K562 (cell line): ENCODE data around the gene CDC45. TPM values are rescaled to one million over a fixed set of nuclear protein-coding genes. Genes with fewer than 3 reads are reported as not detected.

Experiments used
- HCFC1 ChIP-seq: IDR thresholded peaks from 2 replicates; pipeline ENCODE4 v1.6.1; 2012; ENCODE audit warnings: low read depth, low read length, improper control_type of control experiment
- MAFK ChIP-seq: IDR thresholded peaks from 2 replicates; pipeline ENCODE4 v1.6.1; 2011; ENCODE audit warnings: low read length, improper control_type of control experiment
- POLR3A ChIP-seq: IDR thresholded peaks from 2 replicates; pipeline ENCODE4 v1.6.1; 2011; ENCODE audit warnings: borderline replicate concordance, mild to moderate bottlenecking, moderate library complexity; ENCODE audit not compliant: insufficient read length, insufficient read depth; ENCODE audit errors: extremely low read depth
- ZBTB8A ChIP-seq: fragments of 450-650 bp; IDR thresholded peaks from 2 replicates; pipeline ENCODE4 v1.6.1; 2018; ENCODE audit warnings: mild to moderate bottlenecking, moderate library complexity; ENCODE audit not compliant: partially characterized antibody
- ZEB2 ChIP-seq: fragments of 450-650 bp; IDR thresholded peaks from 2 replicates; pipeline ENCODE4 v1.6.1; 2016
- ZNF217 ChIP-seq: sonication (generic); formaldehyde crosslinking; IDR thresholded peaks from 2 replicates; pipeline ENCODE4 v1.8.0; 2022; ENCODE audit warnings: mild to moderate bottlenecking, missing genetic modification reagents
- ZNF23 ChIP-seq: fragments of 250-450 bp; sonication (Bioruptor Pico); IDR thresholded peaks from 2 replicates; pipeline ENCODE4 v1.4.0; 2020; ENCODE audit warnings: mild to moderate bottlenecking
- ZNF766 ChIP-seq: fragments of 200-800 bp; sonication (Bioruptor generic); conservative IDR thresholded peaks from 2 replicates; pipeline ENCODE4 v1.6.1; 2016; ENCODE audit warnings: missing genetic modification characterization, missing compliant biosample characterization
- polyA plus RNA-seq, 8 experiments: library from polyadenylated mRNA; depleted of rRNA in 4 of 8; stranded (reverse) in 5 of 8; unstranded in 3 of 8; fragments of >200 nt; fragmentation: Nextera tagmentation in 2 of 8; fragmentation: Illumina TruSeq in 1 of 8; extraction: Ambion mirVana in 2 of 8; extraction: Trizol in 1 of 8; gene quantifications; 2 replicates each; pipeline versions ENCODE4 v1.2.1 to v1.2.3, GENCODE V29; 2011 to 2014; ENCODE audit warnings: inconsistent platforms in 1 of 8, missing spikeins in 1 of 8
- total RNA-seq, 7 experiments: library from RNA; depleted of rRNA in 6 of 7; stranded (reverse); fragments of >200 nt in 6 of 7; fragmentation: Illumina TruSeq in 2 of 7; extraction: Trizol in 2 of 7; gene quantifications; 2 replicates each; pipeline versions ENCODE4 v1.2.1 to v1.2.3, GENCODE V29; 2011 to 2021; ENCODE audit warnings: low replicate concordance in 1 of 7
- TF ChIP-seq, protein P1 (sequence below): fragments of 450-650 bp; IDR thresholded peaks from 2 replicates; pipeline ENCODE4 v1.6.1; 2016; ENCODE audit warnings: mild to moderate bottlenecking, moderate library complexity
- TF ChIP-seq, protein P2 (sequence below): fragments of 250-450 bp; sonication (Bioruptor Pico); IDR thresholded peaks from 2 replicates; pipeline ENCODE4 v1.5.0; 2021
- TF ChIP-seq, protein P3 (sequence below): fragments of 450-650 bp; formaldehyde crosslinking; IDR thresholded peaks from 2 replicates; pipeline ENCODE4 v1.4.0; 2020; ENCODE audit warnings: mild to moderate bottlenecking, moderate library complexity
- TF ChIP-seq, protein P4 (sequence below): fragments of 250-450 bp; sonication (Bioruptor Pico); IDR thresholded peaks from 2 replicates; pipeline ENCODE4 v1.8.0; 2022; ENCODE audit warnings: moderate library complexity, mild to moderate bottlenecking, inconsistent platforms

The CDC45 gene
- total and polyA plus RNA-seq, 9 of the 15 experiments (the other 6 are each of a cell fraction or from before 2014, with no cell fraction given), result 251 to 580 (median 410) TPM

DNA sequence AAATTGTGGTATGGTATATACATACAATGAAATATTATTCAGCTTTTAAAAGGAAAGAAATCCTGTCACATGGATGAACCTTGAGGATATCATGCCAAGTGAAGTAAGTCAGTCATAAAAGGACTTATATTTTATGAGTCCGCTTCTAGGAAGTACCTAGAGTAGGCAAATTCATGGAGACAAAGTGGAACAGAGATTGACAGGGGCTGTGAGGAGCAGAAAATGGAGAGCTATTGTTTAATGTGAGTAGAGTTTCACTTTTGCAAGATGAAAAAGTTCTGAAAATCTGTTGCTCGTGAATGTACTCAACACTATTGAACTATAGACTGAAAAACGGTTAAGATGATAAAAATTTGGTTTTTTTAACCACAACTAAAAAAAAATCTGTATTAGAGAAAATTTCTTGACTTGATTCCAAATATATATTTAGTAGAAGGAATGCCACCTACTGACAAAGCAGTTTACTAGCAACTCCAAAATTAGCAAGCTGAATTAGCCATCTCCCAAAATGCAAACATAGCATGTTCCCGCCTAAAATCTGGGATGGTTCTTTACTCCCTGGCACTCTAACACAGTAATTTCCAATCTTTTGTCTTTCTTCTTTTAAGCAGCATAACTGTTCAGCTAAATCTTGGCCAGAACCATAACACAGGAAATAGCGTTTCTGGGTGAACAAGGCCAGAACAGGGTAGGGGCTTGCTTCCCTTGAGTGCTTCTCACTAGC, 2.2 kb upstream of the CDC45 start (continued):
- TF ChIP-seq, protein P1, sequence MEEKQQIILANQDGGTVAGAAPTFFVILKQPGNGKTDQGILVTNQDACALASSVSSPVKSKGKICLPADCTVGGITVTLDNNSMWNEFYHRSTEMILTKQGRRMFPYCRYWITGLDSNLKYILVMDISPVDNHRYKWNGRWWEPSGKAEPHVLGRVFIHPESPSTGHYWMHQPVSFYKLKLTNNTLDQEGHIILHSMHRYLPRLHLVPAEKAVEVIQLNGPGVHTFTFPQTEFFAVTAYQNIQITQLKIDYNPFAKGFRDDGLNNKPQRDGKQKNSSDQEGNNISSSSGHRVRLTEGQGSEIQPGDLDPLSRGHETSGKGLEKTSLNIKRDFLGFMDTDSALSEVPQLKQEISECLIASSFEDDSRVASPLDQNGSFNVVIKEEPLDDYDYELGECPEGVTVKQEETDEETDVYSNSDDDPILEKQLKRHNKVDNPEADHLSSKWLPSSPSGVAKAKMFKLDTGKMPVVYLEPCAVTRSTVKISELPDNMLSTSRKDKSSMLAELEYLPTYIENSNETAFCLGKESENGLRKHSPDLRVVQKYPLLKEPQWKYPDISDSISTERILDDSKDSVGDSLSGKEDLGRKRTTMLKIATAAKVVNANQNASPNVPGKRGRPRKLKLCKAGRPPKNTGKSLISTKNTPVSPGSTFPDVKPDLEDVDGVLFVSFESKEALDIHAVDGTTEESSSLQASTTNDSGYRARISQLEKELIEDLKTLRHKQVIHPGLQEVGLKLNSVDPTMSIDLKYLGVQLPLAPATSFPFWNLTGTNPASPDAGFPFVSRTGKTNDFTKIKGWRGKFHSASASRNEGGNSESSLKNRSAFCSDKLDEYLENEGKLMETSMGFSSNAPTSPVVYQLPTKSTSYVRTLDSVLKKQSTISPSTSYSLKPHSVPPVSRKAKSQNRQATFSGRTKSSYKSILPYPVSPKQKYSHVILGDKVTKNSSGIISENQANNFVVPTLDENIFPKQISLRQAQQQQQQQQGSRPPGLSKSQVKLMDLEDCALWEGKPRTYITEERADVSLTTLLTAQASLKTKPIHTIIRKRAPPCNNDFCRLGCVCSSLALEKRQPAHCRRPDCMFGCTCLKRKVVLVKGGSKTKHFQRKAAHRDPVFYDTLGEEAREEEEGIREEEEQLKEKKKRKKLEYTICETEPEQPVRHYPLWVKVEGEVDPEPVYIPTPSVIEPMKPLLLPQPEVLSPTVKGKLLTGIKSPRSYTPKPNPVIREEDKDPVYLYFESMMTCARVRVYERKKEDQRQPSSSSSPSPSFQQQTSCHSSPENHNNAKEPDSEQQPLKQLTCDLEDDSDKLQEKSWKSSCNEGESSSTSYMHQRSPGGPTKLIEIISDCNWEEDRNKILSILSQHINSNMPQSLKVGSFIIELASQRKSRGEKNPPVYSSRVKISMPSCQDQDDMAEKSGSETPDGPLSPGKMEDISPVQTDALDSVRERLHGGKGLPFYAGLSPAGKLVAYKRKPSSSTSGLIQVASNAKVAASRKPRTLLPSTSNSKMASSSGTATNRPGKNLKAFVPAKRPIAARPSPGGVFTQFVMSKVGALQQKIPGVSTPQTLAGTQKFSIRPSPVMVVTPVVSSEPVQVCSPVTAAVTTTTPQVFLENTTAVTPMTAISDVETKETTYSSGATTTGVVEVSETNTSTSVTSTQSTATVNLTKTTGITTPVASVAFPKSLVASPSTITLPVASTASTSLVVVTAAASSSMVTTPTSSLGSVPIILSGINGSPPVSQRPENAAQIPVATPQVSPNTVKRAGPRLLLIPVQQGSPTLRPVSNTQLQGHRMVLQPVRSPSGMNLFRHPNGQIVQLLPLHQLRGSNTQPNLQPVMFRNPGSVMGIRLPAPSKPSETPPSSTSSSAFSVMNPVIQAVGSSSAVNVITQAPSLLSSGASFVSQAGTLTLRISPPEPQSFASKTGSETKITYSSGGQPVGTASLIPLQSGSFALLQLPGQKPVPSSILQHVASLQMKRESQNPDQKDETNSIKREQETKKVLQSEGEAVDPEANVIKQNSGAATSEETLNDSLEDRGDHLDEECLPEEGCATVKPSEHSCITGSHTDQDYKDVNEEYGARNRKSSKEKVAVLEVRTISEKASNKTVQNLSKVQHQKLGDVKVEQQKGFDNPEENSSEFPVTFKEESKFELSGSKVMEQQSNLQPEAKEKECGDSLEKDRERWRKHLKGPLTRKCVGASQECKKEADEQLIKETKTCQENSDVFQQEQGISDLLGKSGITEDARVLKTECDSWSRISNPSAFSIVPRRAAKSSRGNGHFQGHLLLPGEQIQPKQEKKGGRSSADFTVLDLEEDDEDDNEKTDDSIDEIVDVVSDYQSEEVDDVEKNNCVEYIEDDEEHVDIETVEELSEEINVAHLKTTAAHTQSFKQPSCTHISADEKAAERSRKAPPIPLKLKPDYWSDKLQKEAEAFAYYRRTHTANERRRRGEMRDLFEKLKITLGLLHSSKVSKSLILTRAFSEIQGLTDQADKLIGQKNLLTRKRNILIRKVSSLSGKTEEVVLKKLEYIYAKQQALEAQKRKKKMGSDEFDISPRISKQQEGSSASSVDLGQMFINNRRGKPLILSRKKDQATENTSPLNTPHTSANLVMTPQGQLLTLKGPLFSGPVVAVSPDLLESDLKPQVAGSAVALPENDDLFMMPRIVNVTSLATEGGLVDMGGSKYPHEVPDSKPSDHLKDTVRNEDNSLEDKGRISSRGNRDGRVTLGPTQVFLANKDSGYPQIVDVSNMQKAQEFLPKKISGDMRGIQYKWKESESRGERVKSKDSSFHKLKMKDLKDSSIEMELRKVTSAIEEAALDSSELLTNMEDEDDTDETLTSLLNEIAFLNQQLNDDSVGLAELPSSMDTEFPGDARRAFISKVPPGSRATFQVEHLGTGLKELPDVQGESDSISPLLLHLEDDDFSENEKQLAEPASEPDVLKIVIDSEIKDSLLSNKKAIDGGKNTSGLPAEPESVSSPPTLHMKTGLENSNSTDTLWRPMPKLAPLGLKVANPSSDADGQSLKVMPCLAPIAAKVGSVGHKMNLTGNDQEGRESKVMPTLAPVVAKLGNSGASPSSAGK, result no peak
- TF ChIP-seq, protein P2, sequence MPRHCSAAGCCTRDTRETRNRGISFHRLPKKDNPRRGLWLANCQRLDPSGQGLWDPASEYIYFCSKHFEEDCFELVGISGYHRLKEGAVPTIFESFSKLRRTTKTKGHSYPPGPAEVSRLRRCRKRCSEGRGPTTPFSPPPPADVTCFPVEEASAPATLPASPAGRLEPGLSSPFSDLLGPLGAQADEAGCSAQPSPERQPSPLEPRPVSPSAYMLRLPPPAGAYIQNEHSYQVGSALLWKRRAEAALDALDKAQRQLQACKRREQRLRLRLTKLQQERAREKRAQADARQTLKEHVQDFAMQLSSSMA, result no peak
- TF ChIP-seq HCFC1, result 0 out of 2 replicates have a peak, but pooled peaks have one; percentile 11
- TF ChIP-seq ZBTB8A, result no peak
- peak; percentile 65 for TF ChIP-seq MAFK
- TF ChIP-seq ZEB2, result no peak
- TF ChIP-seq POLR3A, result no peak
- no peak for TF ChIP-seq ZNF766 (CRISPR knock-in tag)
- TF ChIP-seq, protein P3, sequence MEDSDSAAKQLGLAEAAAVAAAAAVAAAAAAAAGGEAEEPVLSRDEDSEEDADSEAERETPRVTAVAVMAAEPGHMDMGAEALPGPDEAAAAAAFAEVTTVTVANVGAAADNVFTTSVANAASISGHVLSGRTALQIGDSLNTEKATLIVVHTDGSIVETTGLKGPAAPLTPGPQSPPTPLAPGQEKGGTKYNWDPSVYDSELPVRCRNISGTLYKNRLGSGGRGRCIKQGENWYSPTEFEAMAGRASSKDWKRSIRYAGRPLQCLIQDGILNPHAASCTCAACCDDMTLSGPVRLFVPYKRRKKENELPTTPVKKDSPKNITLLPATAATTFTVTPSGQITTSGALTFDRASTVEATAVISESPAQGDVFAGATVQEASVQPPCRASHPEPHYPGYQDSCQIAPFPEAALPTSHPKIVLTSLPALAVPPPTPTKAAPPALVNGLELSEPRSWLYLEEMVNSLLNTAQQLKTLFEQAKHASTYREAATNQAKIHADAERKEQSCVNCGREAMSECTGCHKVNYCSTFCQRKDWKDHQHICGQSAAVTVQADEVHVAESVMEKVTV (CRISPR knock-in tag), result peak; percentile 74; the same call in 1 of the 2 replicates
- TF ChIP-seq ZNF217, result no peak
- TF ChIP-seq, protein P4, sequence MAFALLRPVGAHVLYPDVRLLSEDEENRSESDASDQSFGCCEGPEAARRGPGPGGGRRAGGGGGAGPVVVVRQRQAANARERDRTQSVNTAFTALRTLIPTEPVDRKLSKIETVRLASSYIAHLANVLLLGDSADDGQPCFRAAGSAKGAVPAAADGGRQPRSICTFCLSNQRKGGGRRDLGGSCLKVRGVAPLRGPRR (CRISPR knock-in tag), result no peak
- TF ChIP-seq ZNF23 (CRISPR knock-in tag), result no peak
